Measurements from ENCODE around the gene NFATC2.

Gene NFATC2

DNA sequence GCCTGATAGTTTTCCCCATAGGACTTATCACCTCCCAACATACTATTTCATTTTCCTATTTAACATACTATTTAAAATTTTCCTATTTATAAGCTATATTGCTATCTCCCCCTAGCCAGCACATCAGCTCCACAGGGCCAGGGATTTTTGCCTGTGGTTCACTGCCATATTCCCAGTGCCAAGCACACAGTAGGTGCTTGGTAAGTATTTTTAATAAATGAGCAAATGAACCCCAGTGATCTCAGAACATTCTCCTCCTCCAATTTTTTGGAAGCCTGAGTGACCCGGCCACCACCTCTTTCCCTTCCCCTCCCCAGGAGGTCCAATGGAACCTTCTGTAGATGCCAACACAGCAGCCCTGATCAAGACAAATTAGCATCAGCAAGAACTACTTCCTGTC lies 33.3 kb downstream of the NFATC2 start:
- Histone ChIP-seq H3K27me3 (ENCODE audit: control insufficient read depth in 1 of 2, insufficient read depth in 2 of 2, low read length in 2 of 2) (no peaks in the 10 kb centered on the region), H3K9ac (ENCODE audit: low read length) (no peak overlapping the region), H3K27ac (ENCODE audit: low read depth, low read length) (no peak overlapping the region), H3K36me3 (ENCODE audit: insufficient read depth, low read length) (no peaks in the 10 kb centered on the region), H3K9me3 (ENCODE audit: low read length) (no peaks in the 10 kb centered on the region), H3K4me3 (ENCODE audit: low read depth in 1 of 2, low read length in 2 of 2) (no peak overlapping the region), H3K4me1 (ENCODE audit: insufficient read depth, low read length) (no peaks in the 10 kb centered on the region)

DNA sequence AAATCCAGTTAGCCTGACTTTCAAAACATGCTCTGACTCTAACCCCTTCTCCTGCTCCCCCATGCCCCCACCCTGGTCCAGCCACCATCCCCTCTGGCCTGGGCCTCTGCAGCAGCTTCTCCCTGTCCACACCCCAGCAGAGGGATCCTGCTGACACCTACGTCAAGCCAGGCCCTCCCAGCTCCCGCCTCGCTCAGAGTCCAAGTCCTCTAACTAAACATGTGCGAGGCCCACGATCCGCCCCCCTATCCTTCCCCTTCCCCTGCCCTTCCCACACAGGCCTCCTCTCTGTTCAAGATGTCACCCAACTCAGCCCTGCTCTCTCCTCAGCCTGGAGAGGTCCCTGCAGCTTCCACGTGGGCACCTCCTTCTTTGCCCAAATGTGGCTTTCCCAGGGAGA lies 33.7 kb downstream of the NFATC2 start:
- H3K36me3 ChIP-seq (ENCODE audit: insufficient read depth, low read length), result no peaks in the 10 kb centered on the region
- no peaks in the 10 kb centered on the region for H3K27me3 ChIP-seq (ENCODE audit: control insufficient read depth in 1 of 2, insufficient read depth in 2 of 2, low read length in 2 of 2)
- no peak overlapping the region for H3K9ac ChIP-seq (ENCODE audit: low read length)
- no peak overlapping the region for H3K4me3 ChIP-seq (ENCODE audit: low read depth in 1 of 2, low read length in 2 of 2)
- H3K4me1 ChIP-seq (ENCODE audit: insufficient read depth, low read length), result no peaks in the 10 kb centered on the region
- no peaks in the 10 kb centered on the region for H3K9me3 ChIP-seq (ENCODE audit: low read length)
- H3K27ac ChIP-seq (ENCODE audit: low read depth, low read length), result no peak overlapping the region

DNA sequence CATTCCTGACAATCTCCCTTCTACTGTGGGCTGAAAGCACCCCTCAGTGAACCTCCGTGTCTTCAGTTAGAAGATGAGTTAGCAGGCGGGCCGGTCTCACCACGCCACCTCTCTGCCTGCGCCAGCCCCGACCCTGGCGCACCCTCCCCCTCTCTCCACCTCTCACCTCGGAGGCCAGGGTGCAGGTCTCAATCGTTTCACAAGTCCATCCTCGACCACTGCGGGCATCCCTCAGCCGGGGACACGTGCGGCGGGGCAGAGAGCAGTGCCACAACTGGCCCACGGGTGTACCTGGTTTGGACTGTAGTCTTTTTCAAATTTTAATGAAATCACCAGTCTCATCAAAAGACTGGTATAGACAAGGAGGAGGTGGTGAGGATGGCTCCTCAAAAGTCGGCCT lies 34.4 kb downstream of the NFATC2 start:
- Histone ChIP-seq H3K9ac (ENCODE audit: low read length) (no peak overlapping the region), H3K4me1 (ENCODE audit: insufficient read depth, low read length) (no peaks in the 10 kb centered on the region), H3K27me3 (ENCODE audit: control insufficient read depth in 1 of 2, insufficient read depth in 2 of 2, low read length in 2 of 2) (no peaks in the 10 kb centered on the region), H3K36me3 (ENCODE audit: insufficient read depth, low read length) (no peaks in the 10 kb centered on the region), H3K4me3 (ENCODE audit: low read depth in 1 of 2, low read length in 2 of 2) (no peak overlapping the region), H3K9me3 (ENCODE audit: low read length) (no peaks in the 10 kb centered on the region), H3K27ac (ENCODE audit: low read depth, low read length) (no peak overlapping the region)

DNA sequence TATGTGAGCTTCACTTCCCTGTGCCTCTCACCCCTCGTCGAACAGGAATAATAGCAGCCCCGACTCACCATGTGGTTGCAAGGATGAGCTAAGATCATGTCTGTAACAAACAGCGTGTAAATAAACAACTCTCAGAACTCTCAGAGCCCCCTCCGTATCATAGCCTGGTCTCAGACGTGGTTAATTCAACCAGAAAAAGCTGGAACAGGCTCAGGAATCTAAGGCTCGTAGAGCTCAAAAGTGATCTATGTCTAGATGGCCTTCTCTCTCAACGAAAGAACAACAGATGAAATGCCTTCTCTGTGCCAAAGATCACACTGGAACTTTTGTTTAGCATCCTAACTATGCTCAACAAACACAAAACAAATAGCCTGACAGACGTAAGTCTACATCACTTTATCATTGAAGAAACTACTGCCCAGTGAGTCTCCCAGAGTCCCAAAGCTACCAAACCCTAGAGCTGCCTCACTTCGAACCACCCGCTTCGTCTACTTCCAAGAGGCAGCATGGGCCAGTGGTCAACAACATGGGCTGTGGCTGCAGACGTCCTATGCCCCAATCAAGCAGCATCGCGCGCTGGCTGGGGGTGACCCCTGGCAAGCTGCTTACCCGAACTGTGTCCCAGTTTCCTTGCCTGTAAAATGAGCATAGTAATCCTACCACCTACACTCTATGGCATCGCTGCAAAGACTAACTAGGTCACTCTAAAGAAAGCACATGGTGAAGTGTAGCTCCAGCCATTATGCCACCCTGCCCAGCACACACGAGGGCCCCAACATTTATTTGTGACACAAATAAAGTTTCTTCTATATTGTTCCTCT lies 35.1 kb downstream of the NFATC2 start:
- H3K27ac ChIP-seq (ENCODE audit: low read depth, low read length), result no peak overlapping the region
- no peaks in the 10 kb centered on the region for H3K4me1 ChIP-seq (ENCODE audit: insufficient read depth, low read length)
- no peak overlapping the region for H3K4me3 ChIP-seq (ENCODE audit: low read depth in 1 of 2, low read length in 2 of 2)
- no peaks in the 10 kb centered on the region for H3K27me3 ChIP-seq (ENCODE audit: control insufficient read depth in 1 of 2, insufficient read depth in 2 of 2, low read length in 2 of 2)
- no peaks in the 10 kb centered on the region for H3K9me3 ChIP-seq (ENCODE audit: low read length)
- H3K36me3 ChIP-seq (ENCODE audit: insufficient read depth, low read length), result no peaks in the 10 kb centered on the region
- H3K9ac ChIP-seq (ENCODE audit: low read length), result no peak overlapping the region

DNA sequence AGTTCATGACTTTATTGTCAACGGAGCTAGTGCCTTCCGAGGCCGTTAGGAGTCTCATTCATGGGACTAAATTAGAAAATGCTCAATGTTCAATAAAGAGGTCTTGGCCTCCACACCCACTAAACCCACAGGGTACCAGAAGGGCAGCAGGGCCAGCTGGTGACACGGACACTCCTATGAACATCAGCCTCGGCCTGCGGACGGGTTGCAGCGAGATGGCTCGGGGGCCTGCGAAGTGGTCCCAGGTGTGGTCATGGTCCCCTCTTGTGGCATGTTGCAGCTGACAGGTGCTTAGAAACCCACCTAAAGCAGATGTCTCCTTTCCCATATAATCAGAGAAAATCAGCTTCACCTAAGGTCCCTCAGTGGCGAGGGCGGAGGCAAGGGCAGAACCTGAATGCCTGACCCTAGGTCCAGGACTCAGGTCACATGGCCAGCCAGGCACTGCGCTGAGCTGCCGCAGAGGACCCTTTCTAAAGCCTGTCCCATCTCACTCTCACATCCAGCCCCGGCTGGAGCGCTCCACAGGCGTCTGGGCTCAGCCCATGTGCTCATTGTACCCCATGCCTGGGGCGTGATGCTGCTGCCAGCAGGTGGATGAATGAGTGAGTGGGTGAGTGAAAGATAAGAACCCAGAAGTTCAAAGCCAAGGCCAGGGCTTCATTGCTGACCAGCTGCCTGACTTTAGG lies 35.8 kb downstream of the NFATC2 start:
- H3K27ac ChIP-seq (ENCODE audit: low read depth, low read length), result no peak overlapping the region
- H3K4me1 ChIP-seq (ENCODE audit: insufficient read depth, low read length), result no peaks in the 10 kb centered on the region
- H3K36me3 ChIP-seq (ENCODE audit: insufficient read depth, low read length), result no peaks in the 10 kb centered on the region
- H3K27me3 ChIP-seq (ENCODE audit: control insufficient read depth in 1 of 2, insufficient read depth in 2 of 2, low read length in 2 of 2), result no peaks in the 10 kb centered on the region
- H3K9ac ChIP-seq (ENCODE audit: low read length), result no peak overlapping the region
- H3K4me3 ChIP-seq (ENCODE audit: low read depth in 1 of 2, low read length in 2 of 2), result no peak overlapping the region
- H3K9me3 ChIP-seq (ENCODE audit: low read length), result no peaks in the 10 kb centered on the region

DNA sequence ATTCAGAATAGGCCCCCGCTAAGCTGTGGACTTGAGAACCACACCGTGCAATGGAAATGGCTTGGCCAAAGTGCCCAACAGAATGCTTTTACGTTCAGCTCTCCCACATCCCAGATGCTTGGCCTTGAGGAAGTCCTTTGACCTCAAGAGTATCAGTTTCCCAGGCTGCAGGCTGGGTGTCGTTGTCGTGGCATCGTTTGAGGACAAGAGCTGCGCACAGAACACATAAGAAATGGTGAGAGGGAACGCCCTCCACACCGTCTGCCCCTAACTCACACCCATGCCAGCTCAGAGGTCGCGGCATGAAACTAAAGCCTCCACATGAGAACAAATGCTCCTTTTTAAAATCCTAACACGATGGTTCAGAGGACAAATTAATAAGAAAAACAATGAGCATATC lies 37.0 kb downstream of the NFATC2 start:
- H3K27ac ChIP-seq (ENCODE audit: low read depth, low read length), result no peak overlapping the region
- H3K9ac ChIP-seq (ENCODE audit: low read length), result no peak overlapping the region
- no peaks in the 10 kb centered on the region for H3K9me3 ChIP-seq (ENCODE audit: low read length)
- no peak overlapping the region for H3K4me3 ChIP-seq (ENCODE audit: low read depth in 1 of 2, low read length in 2 of 2)
- H3K27me3 ChIP-seq (ENCODE audit: control insufficient read depth in 1 of 2, insufficient read depth in 2 of 2, low read length in 2 of 2), result no peaks in the 10 kb centered on the region
- no peaks in the 10 kb centered on the region for H3K4me1 ChIP-seq (ENCODE audit: insufficient read depth, low read length)
- H3K36me3 ChIP-seq (ENCODE audit: insufficient read depth, low read length), result no peaks in the 10 kb centered on the region

DNA sequence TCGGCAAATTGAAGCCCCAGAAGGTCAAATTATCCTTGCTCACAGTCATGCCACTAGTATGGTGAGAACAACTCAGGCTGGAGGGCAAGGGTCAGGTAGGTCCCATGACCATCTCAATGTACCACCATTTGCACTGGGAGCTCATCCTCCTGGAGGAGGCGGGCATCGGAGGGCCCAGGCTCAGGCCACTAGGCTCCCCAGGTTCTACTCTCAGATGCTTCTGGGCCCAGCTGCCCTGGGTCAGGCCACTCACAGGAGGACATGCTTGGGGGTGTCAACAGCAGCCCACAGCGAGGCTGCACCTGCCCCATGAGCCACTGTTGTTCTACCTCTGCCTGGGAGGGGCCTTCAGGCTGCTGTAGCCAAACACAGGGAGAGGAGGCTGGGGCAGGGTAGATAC lies 39.1 kb downstream of the NFATC2 start:
- H3K27ac ChIP-seq (ENCODE audit: low read depth, low read length), result no peak overlapping the region

DNA sequence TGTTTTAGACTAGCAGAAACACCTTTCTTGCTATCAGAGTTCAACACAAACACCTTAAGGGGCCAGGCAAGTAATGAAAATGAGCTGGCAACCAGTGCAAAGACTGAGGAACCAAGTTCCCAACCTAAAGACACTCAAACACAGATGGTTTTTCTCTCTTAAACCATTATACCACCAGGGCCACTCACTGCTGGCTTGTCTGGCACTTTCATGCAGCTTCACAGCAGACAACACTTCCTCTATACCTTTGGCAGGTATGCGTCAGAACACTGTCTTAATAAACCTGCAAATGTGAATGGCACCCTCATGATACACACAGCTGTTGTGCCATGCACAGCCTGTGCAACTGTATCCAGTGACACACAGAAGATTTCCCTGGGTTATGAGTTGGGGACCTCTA lies 41.6 kb downstream of the NFATC2 start:
- H3K9ac ChIP-seq (ENCODE audit: low read length), result no peak overlapping the region
- H3K9me3 ChIP-seq (ENCODE audit: low read length), result no peaks in the 10 kb centered on the region
- no peak overlapping the region for H3K27ac ChIP-seq (ENCODE audit: low read depth, low read length)
- H3K27me3 ChIP-seq (ENCODE audit: control insufficient read depth in 1 of 2, insufficient read depth in 2 of 2, low read length in 2 of 2), result no peaks in the 10 kb centered on the region
- no peaks in the 10 kb centered on the region for H3K4me1 ChIP-seq (ENCODE audit: insufficient read depth, low read length)
- no peak overlapping the region for H3K4me3 ChIP-seq (ENCODE audit: low read depth in 1 of 2, low read length in 2 of 2)
- H3K36me3 ChIP-seq (ENCODE audit: insufficient read depth, low read length), result no peaks in the 10 kb centered on the region

More for the DNA sequence above, 39.1 kb downstream of the NFATC2 start:
- H3K9me3 ChIP-seq (ENCODE audit: low read length), result no peaks in the 10 kb centered on the region
- H3K27me3 ChIP-seq (ENCODE audit: control insufficient read depth in 1 of 2, insufficient read depth in 2 of 2, low read length in 2 of 2), result no peaks in the 10 kb centered on the region
- no peaks in the 10 kb centered on the region for H3K4me1 ChIP-seq (ENCODE audit: insufficient read depth, low read length)
- H3K9ac ChIP-seq (ENCODE audit: low read length), result no peak overlapping the region
- no peaks in the 10 kb centered on the region for H3K36me3 ChIP-seq (ENCODE audit: insufficient read depth, low read length)
- no peak overlapping the region for H3K4me3 ChIP-seq (ENCODE audit: low read depth in 1 of 2, low read length in 2 of 2)

DNA sequence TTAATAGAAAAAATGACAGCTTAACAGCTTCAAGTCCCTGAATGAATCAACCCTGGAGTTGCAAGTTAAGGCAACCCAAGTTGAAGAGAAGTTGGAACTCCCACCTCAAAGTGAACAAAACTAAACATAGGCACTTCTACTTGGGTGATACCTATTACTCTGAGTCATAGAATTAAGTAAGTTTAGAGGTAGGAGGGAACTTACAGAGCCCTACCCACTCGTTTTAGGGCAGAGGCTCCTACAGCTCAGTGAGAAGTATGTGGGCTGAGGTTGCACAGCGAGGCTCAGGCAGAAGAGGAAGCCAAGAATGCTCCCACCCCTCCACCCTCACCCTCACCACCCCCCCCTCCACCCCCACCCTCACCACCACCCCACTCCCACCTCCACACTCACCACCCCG lies 42.2 kb downstream of the NFATC2 start:
- Histone ChIP-seq H3K4me1 (ENCODE audit: insufficient read depth, low read length) (no peaks in the 10 kb centered on the region), H3K36me3 (ENCODE audit: insufficient read depth, low read length) (no peaks in the 10 kb centered on the region), H3K9me3 (ENCODE audit: low read length) (no peaks in the 10 kb centered on the region), H3K4me3 (ENCODE audit: low read depth in 1 of 2, low read length in 2 of 2) (no peak overlapping the region), H3K27ac (ENCODE audit: low read depth, low read length) (no peak overlapping the region), H3K9ac (ENCODE audit: low read length) (no peak overlapping the region), H3K27me3 (ENCODE audit: control insufficient read depth in 1 of 2, insufficient read depth in 2 of 2, low read length in 2 of 2) (no peaks in the 10 kb centered on the region)

DNA sequence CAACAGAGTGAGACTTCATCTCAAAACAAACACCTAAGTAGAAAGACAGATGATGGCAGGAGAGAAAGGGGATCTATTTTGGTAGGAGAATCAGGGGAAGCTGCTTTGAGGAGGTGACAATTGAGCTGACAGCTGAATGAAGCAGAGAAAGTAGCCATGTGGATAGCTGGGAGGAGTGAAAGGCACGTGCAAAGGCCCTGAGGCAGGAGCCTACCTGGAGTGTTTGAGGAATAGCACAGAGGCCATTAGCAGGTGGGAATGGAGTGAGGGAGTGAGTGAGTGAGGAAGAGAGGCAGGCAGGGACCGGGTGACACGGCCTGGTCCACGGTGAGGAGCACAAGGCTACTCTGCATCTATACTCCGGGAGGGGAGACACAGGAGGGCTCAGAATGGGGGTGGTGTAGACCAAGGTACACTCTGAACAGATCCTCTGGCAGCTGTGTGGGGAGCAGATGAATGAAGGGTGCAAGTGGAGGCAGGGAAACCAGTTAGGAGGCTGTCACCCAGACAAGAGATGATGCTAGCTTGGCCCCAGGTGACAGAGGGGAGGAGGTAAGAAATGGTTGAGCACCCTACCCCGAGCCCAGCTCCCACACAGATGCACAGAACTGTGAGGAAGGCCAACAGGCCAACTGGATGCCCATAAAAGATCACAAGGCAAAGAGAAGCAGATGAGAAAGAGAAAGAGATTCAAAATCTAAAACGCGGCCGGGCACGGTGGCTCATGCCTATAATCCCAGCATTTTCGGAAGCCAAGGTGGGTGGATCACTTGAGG lies 43.6 kb downstream of the NFATC2 start:
- Histone ChIP-seq H3K27me3 (ENCODE audit: control insufficient read depth in 1 of 2, insufficient read depth in 2 of 2, low read length in 2 of 2) (no peaks in the 10 kb centered on the region), H3K9ac (ENCODE audit: low read length) (no peak overlapping the region), H3K27ac (ENCODE audit: low read depth, low read length) (no peak overlapping the region), H3K4me1 (ENCODE audit: insufficient read depth, low read length) (no peaks in the 10 kb centered on the region), H3K36me3 (ENCODE audit: insufficient read depth, low read length) (no peaks in the 10 kb centered on the region), H3K4me3 (ENCODE audit: low read depth in 1 of 2, low read length in 2 of 2) (no peak overlapping the region), H3K9me3 (ENCODE audit: low read length) (no peaks in the 10 kb centered on the region)

DNA sequence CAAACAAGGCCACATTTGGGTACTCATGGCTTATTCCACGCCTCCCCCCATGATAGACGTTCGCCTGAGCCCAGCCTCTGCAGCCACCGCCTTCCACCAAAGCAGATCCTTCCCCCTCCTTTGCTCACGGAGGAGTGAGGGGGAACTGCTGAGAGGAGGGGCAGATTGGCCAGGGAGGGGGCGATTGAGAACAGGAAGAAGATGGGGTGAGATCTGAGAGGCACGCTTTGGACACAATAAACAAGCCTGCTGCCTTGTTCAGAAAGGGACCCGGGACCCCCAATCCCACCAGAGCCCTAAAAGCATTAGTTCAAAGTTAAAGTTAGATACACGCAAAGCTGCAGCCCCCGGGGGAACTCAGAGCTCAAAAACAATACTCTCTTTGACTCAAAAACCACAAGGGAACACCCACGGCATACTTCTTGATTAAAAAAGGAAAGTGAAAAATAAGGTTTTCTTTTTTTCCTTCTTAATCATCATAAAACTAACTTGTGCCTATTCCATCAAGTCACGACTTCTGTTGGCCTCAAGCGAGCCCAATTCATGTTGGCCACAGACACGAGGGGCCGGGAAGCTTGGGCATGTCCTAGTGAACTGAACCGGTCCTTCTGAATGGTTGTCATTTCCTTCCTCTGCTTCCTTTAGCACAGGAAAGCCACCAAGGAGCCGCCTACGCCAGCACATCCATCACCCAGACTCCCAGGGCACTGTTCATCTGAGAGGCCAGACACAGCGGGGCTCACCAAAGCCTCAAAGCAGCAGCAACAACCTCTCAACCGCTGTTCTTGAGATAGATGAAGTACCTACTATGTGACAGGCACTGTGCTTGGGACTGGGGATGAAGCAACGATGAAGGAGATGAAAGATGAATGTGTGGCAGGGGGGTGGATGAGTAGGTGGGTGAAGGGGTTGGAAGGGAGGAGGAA lies 44.7 kb downstream of the NFATC2 start:
- H3K9me3 ChIP-seq (ENCODE audit: low read length), result no peaks in the 10 kb centered on the region
- no peak overlapping the region for H3K9ac ChIP-seq (ENCODE audit: low read length)
- peak overlapping the region in 1 of 2 donors; percentile 11 for H3K4me3 ChIP-seq (ENCODE audit: low read depth in 1 of 2, low read length in 2 of 2)
- no peak overlapping the region for H3K27ac ChIP-seq (ENCODE audit: low read depth, low read length)
- no peaks in the 10 kb centered on the region for H3K4me1 ChIP-seq (ENCODE audit: insufficient read depth, low read length)
- no peaks in the 10 kb centered on the region for H3K27me3 ChIP-seq (ENCODE audit: control insufficient read depth in 1 of 2, insufficient read depth in 2 of 2, low read length in 2 of 2)
- H3K36me3 ChIP-seq (ENCODE audit: insufficient read depth, low read length), result no peaks in the 10 kb centered on the region

Data from muscle layer of colon (tissue), 2 donors.